IPS DF 19.7 (cell line): Measurements from ENCODE around the gene RP9.
"Not testable (repeated sequence)": the region's sequence is repeated elsewhere in the genome, so short reads cannot be mapped to it uniquely, and the experiment has no call there.

ENCODE experiments used
- DNase-seq: peaks from one replicate; pipeline ENCODE4 v3.0.0-alpha.2; 2013; ENCODE audit warnings: low read depth, low spot score

RP9 gene

GRCh38 chr7:33101906-33102305 lies 7.3 kb downstream of the RP9 start:
- no peak for DNase-seq

DNA sequence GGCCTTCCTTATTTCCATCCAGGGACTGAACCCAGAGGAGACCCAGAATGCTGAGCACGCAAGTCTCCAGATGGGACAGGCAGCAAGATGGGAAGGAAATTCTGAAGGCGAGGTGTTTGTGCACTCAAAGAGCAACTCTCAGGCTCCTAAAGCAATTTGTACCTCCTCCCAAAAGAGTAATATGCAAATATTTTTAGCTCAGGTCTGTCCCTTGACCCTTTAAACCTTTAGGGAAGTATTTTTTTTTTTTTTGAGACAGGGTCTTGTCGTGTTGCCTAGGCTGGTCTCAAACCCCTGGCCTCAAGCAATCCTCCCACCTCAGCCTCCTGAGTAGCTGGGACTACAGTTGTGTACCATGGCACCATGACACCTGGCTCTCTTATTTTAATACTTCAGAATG lies 8.4 kb downstream of the RP9 start:
- DNase-seq: no peak

- no peak for DNase-seq
Measured at GRCh38 chr7:33099154-33099940, 9.9 kb downstream of the RP9 start.

DNA sequence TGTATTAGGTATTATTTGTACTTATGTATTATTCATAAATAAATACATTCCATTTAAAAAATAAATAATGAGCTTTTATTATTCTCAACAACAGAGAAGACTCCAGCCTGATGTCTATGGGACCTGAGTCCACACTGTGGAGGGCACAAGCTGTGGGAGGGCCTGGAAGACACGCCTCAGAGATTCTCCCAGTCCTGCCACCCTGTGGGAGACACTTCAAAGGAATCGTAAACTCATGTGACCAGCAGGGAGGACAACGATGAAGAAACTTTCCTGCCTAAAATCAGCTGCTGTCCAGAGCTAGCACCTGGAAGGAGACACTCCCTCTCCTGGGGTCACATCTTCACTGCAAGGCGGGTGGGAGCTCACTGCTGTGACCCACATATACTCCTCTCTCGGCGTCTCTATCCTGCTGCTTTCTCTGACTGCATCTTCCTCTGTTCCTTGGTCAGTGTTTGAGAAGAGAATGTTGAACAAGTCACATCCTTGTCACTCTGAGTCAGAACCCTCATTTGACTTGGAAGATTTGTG lies 14.4 kb downstream of the RP9 start:
- DNase-seq: not testable (repeated sequence)

DNA sequence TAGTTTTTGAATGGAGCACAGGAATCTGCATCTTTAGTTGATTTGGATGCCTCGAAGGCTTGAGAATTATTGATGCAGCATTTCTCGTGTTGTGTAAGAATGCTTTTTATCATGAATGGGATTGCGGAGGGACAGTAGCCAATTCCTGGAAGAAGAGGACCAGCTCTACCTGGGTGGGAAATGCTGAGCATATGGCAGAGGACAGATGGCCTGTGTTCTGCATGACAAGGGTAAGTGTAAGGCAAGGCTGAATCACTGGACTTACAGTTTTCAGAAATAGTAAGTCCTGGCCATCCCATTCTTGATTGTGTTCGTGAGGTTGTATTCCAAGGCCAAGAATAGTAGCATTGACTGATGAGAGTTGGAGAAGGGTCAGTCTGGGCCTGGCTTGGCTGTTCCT lies 15.9 kb downstream of the RP9 start:
- no peak for DNase-seq

- no peak for DNase-seq
Measured at GRCh38 chr7:33091641-33092191, 17.5 kb downstream of the RP9 start.

DNA sequence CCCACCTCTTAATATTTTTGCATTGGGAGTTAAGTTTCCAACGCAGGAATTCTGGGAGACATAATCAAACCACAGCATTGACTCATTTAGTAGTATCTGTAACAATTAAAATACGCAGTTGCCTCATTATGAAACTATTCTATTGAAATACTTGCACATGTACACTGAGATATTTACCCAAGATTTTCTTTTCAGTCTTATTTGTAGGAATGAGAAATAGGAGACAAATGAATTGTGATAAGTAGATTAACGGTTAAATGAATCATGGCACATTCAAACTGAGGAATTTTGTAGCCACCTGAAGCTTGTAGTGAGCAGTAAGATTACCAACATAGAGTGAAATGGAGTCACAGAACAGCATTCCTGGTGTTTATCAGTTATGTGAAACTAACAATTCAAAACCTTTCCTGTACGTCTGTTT lies 18.1 kb downstream of the RP9 start:
- DNase-seq: no peak

DNA sequence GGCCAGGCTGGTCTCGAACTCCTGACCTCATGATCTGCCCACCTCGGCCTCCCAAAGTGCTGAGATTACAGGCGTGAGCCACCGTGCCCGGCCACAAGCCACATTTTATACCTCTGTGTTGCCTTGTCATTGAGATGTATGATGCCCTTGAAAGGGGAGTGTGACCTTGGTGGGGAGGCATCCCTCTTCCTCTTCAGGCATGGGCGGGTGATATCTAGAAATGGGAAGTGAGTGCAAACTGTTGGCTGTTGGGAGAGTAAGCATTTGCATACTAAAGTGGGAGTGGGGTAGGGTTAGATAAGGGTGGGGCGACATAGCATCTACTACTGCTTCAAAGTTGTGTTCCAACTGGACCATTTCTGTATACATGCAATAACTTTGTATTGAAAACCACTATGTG lies 20.1 kb downstream of the RP9 start:
- DNase-seq: no peak

- DNase-seq: no peak
Measured at GRCh38 chr7:33087858-33088257, 21.3 kb downstream of the RP9 start.

GRCh38 chr7:33087356-33087755 lies 21.8 kb downstream of the RP9 start:
- DNase-seq: no peak

GRCh38 chr7:33079763-33080690 lies 29.2 kb downstream of the RP9 start:
- DNase-seq: no peak

DNA sequence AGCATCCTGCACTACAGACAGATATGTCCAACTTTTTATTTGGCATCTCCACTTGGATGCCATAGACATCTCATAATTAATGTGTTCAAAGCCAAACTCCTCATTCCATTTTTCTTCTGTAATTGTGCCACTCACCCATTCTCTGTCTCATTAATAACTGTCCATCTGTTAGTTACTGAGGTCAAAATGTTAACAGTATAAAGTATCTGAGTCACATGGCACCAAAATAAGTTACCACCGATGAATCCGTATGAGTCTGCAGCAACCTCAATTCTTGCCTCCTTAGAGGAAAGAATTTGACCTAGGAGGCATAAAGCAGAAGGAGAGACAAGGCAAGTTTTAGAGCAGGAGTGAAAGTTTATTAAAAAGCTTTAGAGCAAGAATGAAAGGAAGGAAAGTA lies 30.1 kb downstream of the RP9 start:
- no peak for DNase-seq

DNA sequence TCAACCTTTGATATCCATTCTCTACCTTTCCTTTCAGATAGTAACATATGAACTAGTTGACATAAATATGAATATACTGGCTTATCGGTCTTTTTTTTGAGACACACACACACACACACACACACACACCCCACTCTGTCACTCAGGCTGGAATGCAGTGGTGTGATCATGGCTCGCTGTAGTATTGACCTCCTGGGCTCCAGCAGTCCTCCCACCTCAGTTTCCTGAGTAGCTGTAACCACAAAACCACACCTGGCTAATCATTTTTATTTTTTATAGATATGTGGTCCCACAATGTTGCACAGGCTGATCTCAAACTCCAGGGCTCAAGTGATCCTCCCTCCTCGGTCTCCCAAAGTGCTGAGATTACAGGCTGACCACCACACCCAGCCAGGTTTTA lies 32.5 kb downstream of the RP9 start:
- no peak for DNase-seq

DNA sequence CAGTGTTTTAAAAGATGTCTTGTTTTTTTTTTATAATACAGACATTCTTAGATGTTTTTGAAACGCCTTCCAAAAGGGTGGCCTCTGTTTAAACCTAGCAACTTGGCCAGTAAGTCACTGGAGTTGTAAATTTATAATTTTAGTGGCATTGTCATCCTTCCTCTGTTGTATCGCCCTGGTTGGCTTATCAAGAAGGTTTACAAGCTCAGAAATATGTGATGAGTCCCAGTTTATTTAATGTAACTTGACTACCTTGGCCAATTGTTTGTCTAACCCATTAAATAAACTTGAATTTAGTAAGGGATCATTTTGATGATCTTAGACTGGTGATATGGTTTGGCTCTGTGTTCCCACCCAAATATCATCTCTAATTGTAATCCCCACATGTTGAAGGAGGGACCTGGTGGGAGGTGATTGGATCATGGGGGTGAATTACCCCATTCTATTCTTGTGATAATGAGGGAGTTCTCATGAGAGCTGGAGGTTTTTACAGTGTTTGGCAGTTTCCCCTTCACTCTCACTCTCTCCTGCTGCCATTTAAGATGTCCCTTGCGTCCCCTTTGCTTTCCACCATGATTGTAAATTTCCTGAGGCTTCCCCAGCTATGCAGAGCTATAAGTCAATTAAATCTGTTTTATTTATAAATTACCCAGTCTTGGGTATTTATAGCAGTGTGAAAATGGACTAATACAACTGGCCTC lies 33.2 kb downstream of the RP9 start:
- no peak for DNase-seq

DNA sequence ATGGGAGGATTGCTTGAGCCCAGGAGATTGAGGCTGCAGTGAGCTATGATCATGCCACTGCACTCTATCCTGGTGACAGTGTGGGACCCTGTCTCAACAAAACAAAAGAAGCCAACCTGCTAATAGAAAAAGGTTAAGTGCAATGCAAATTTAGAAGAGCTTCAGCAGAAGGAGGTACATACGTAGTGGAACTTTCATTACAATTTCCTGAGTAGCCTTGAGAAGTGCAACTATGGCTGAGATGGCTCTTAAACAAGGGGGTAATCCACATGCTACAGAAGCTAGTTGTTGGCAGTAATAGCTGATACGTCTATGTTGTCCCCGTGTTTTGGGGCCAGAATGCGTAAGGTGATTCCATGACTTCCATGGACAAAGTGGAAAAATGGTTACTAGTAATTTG lies 36.0 kb downstream of the RP9 start:
- no peak for DNase-seq

DNA sequence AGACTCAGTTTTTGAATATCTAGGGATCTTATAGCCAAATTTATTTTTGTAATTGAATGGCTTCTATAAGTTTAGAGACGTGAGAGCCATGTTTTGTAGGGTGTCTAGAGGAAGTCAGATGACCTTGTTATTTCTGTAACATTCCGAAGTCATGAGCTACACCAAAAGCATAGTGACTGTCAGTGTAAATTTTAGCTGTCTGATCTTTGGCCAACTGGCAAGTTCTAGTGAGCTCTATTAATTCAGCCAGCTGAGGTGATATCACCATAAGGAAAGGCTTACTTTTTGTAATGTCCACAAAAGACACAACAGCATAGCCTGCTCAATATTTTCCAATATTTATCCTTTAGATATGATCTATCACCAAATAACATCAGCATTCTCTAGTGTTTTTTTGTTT lies 36.7 kb downstream of the RP9 start:
- DNase-seq: no peak

DNA sequence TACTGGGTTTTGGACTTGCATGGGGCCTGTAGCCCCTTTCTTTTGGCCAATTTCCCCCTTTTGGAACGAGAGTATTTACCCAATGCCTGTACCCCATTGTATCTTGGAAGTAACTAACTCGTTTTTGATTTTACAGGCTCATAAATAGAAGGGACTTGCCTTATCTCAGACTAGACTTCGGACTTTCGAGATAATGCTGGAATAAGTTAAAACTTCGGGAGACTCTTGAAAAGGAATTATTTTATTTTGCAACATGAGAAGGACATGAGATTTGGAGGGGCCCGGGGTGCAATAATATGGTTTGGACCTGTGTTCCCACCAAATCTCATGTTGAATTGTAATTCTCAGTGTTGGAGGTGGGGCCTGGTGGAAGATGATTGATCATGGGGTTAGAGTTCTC lies 38.4 kb downstream of the RP9 start:
- no peak for DNase-seq

DNA sequence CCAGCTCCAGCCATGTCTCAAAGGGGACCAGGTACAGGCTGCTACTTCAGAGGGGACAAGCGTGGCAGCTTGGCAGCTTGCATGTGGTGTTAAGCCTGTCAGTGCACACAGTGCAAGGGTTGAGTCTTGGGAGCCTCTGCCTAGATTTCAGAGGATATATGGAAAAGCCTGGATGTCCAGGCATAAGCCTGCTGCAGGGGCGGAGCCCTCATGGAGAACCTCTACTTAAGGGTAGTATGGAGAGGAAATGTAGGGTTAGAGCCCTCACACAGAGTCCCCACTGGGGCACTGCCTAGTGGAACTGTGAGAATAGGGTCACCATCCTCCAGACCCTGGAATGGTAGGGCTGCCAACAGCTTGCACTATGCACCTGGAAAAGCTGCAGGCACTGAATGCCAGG lies 38.9 kb downstream of the RP9 start:
- DNase-seq: no peak

DNA sequence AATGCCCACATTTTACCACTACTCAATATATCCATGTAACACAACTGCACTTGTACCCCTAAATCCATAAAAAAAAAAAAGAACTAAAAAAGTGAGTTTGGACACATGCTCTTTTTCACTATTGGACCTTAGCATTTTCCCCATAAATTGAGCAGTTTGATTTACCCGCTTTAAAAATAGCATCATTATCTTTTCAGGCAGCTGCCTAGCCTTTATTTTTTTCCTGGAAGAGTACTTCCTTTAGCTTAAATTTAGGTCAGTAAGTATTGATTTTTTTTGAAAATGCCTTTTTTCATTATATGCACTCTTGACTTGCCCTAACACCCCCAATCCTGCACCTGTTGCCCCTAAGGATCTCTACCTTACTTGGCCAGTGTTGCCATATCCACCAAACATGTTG lies 41.3 kb downstream of the RP9 start:
- DNase-seq: no peak

DNA sequence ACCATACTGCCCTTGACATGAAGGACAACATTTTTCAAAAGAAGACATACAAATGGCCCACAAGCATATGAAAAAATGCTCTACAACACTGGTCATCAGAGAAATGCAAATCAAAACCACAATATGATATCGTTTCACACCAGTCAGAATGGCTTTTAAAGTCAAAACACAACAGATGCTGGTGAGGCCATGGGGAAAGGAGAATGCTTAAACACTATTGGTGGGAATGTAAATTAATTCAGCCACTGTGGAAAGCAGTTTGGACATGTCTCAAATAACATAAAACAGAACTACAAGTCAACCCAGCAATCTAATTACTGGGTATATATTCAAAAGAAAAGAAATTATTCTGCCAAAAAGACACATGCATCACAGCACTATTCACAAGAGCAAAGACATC lies 42.4 kb downstream of the RP9 start:
- DNase-seq: no peak

DNA sequence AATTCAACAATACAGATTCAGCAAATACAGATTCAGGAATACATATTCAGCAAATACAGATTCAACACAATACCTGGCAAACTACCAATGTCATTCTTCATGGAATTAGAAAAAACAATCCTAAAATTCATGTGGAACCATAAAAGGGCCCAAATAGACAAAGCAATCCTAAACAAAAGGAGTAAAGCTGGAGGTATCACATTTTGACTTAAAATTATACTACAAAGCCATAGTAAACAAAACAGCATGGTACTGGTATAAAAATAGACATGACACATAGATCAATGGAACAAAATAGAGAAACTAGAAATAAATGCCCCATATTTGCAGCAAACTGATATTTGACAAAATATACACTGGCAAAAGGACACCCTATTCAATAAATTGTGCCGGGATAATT lies 43.2 kb downstream of the RP9 start:
- no peak for DNase-seq
